B cell (primary cell): ENCODE measurements around the gene MAP3K7. TPM values are rescaled to one million over a fixed set of nuclear protein-coding genes. Genes with fewer than 3 reads are reported as not detected.

Experiments used
- ATAC-seq: fragments of 200-7000 bp; cut with Tn5 transposase; one replicate; pipeline ENCODE4 v1.10.0; 2021; ENCODE audit warnings: low read depth, mild to moderate bottlenecking, moderate number of reproducible peaks, moderate library complexity
- CTCF ChIA-PET: fragments of 350-600 bp; sonication (Branson Sonifier 250); formaldehyde crosslinking; loops from one replicate; lab custom pipeline; 2021; ENCODE audit warnings: antibody characterized with exemption, inconsistent platforms; lab: Charles Lee
- POLR2A ChIA-PET: fragments of 350-600 bp; sonication (Branson Sonifier 250); formaldehyde crosslinking; loops from one replicate; lab custom pipeline; 2021; ENCODE audit warnings: antibody characterized with exemption; lab: Charles Lee
- DNase-seq: peaks from one replicate; pipeline ENCODE4 v3.0.0; 2013
- H2AFZ ChIP-seq: 2 replicates; pipeline ENCODE4 v1.6.1; 2012; ENCODE audit warnings: mild to moderate bottlenecking, low read depth, low read length; ENCODE audit not compliant: insufficient read depth, poor library complexity, severe bottlenecking
- H3K27ac ChIP-seq, 2 donors: 1 replicate in 1 of 2; 2 replicates in 1 of 2; pipeline ENCODE4 v1.5.1; 2012 to 2013; ENCODE audit warnings: low read length in 2 of 2, mild to moderate bottlenecking in 2 of 2, moderate library complexity in 1 of 2
- H3K27me3 ChIP-seq, 4 experiments: fragments of 200-600 bp in 1 of 4; sonication (generic) in 1 of 4; replicated peaks in 1 of 4; 1 replicate in 2 of 4; 2 replicates in 2 of 4; pipeline versions ENCODE4 v1.6.1 to v1.7.0; 2013 to 2016; ENCODE audit warnings: low read length in 3 of 4, mild to moderate bottlenecking in 2 of 4, mixed read lengths in 1 of 4, moderate library complexity in 1 of 4; ENCODE audit not compliant: insufficient read depth in 4 of 4, control insufficient read depth in 3 of 4; ENCODE audit errors: control extremely low read depth in 1 of 4
- H3K36me3 ChIP-seq, 2 experiments: replicated peaks in 1 of 2; 1 replicate in 1 of 2; 2 replicates in 1 of 2; pipeline versions ENCODE4 v1.6.1 to v1.7.1; 2013; ENCODE audit warnings: low read length in 1 of 2; ENCODE audit not compliant: insufficient read depth in 2 of 2, control insufficient read depth in 1 of 2; ENCODE audit errors: control extremely low read depth in 1 of 2, extremely low read depth in 1 of 2
- H3K4me1 ChIP-seq, 2 donors: fragments of 200-600 bp in 1 of 2; sonication (generic) in 1 of 2; 1 replicate in 1 of 2; 2 replicates in 1 of 2; pipeline versions ENCODE4 v1.5.1 to v1.6.1; 2013 to 2017; ENCODE audit warnings: low read length in 2 of 2; ENCODE audit not compliant: control insufficient read depth in 2 of 2, insufficient read depth in 2 of 2
- H3K4me2 ChIP-seq: replicated peaks from 2 replicates; pipeline ENCODE3; 2012; ENCODE audit warnings: mild to moderate bottlenecking, low read depth, low read length; ENCODE audit not compliant: poor library complexity, severe bottlenecking
- H3K4me3 ChIP-seq, 5 experiments: fragments of 200-600 bp in 1 of 5; sonication (generic) in 1 of 5; 1 replicate in 3 of 5; 2 replicates in 2 of 5; pipeline versions ENCODE4 v1.5.1 to v1.7.0; 2011 to 2016; ENCODE audit warnings: low read length in 4 of 5, mild to moderate bottlenecking in 4 of 5, low read depth in 2 of 5, control low read depth in 1 of 5, moderate library complexity in 1 of 5; ENCODE audit not compliant: insufficient read depth in 1 of 5; ENCODE audit errors: control extremely low read depth in 1 of 5, extremely low read depth in 1 of 5
- H3K79me2 ChIP-seq: fragments of 200-600 bp; sonication (generic); one replicate; pipeline ENCODE4 v1.6.0; 2016; ENCODE audit warnings: low read length; ENCODE audit not compliant: control insufficient read depth, insufficient read depth
- H3K9ac ChIP-seq: fragments of 200-600 bp; sonication (generic); 2 replicates; pipeline ENCODE4 v1.6.1; 2017; ENCODE audit warnings: mild to moderate bottlenecking, low read length, moderate library complexity
- H3K9me3 ChIP-seq, 3 donors: one replicate each; pipeline versions ENCODE4 v1.6.1 to v1.7.1; 2013; ENCODE audit warnings: low read length in 2 of 3; ENCODE audit not compliant: control insufficient read depth in 2 of 3, insufficient read depth in 1 of 3; ENCODE audit errors: control extremely low read depth in 1 of 3
- H4K20me1 ChIP-seq: 2 replicates; pipeline ENCODE4 v1.6.0; 2012; ENCODE audit warnings: mild to moderate bottlenecking, low read length; ENCODE audit not compliant: insufficient read depth, control insufficient read depth, poor library complexity, severe bottlenecking
- H3K27ac Mint-ChIP-seq: one replicate; pipeline ENCODE4 v1.8.0; 2021; ENCODE audit warnings: mixed read lengths
- H3K27me3 Mint-ChIP-seq: one replicate; pipeline ENCODE4 v1.8.0; 2021; ENCODE audit warnings: mixed read lengths
- H3K4me1 Mint-ChIP-seq: one replicate; pipeline ENCODE4 v1.8.0; 2021; ENCODE audit warnings: mixed read lengths
- H3K4me3 Mint-ChIP-seq: one replicate; pipeline ENCODE4 v1.8.0; 2021; ENCODE audit warnings: mixed read lengths
- H3K9me3 Mint-ChIP-seq: one replicate; pipeline ENCODE4 v1.8.0; 2022; ENCODE audit warnings: mixed read lengths; ENCODE audit not compliant: insufficient read depth
- CTCF ChIP-seq: fragments of 200-600 bp; IDR thresholded peaks from one replicate; pipeline ENCODE4 v1.8.0; 2022; ENCODE audit warnings: antibody characterized with exemption, mild to moderate bottlenecking
- EZH2 ChIP-seq: IDR thresholded peaks from 2 replicates; pipeline ENCODE4 v1.6.1; 2012; ENCODE audit warnings: borderline replicate concordance, low read depth, mild to moderate bottlenecking, moderate library complexity, low read length; ENCODE audit not compliant: insufficient read depth, poor library complexity, severe bottlenecking
- WGBS: methylation state at CpG from one replicate; pipeline ENCODE4 v1.1.5; 2013; ENCODE audit warnings: missing lambda C conversion rate; ENCODE audit not compliant: insufficient coverage; 5-methylcytosine and 5-hydroxymethylcytosine counted together
- intact Hi-C: fragments of 100-400 bp; cut with micrococcal nuclease; formaldehyde crosslinking; loops from one replicate; pipeline ENCODE4 v1.10.0; 2022
- polyA plus RNA-seq: library from polyadenylated mRNA; depleted of rRNA; stranded (reverse); fragments of >200 nt; gene quantifications from 2 replicates; pipeline ENCODE4 v1.2.3, GENCODE V29; 2012
- total RNA-seq, 2 donors: library from RNA; stranded (reverse); fragments of 120-200 nt in 1 of 2; gene quantifications; 1 replicate in 1 of 2; 2 replicates in 1 of 2; pipeline versions ENCODE4 v1.2.3 to v1.2.4, GENCODE V29; 2013 to 2022

The MAP3K7 gene
- total and polyA plus RNA-seq, 2 donors (not counting 1 experiment from before 2014, with no cell fraction given): 15.0 to 32.8 TPM

GRCh38 chr6:90544081-90544480, 42.8 kb downstream of the MAP3K7 start:
- TF ChIP-seq CTCF: no peak
- TF ChIP-seq EZH2: no peak
- Histone ChIP-seq H3K79me2 (no peaks in the 10 kb centered on the region), H2AFZ (no peak overlapping the region), H3K4me3 (peak overlapping the region in 2 of 5 experiments; percentile 15 to 28), H3K9me3 (no peaks in the 10 kb centered on the region), H3K27me3 (no peaks in the 10 kb centered on the region), H4K20me1 (no peaks in the 10 kb centered on the region), H3K9ac (peak overlapping the region; percentile 6), H3K4me2 (peak overlapping the region; percentile 57), H3K36me3 (peaks cover 18 to 32% of the 10 kb centered on the region in 2 experiments), H3K27ac (peak overlapping the region; percentile 43 to 56), H3K4me1 (peaks cover 12 to 15% of the 10 kb centered on the region in 2 donors)
- no peaks in the 10 kb centered on the region for H3K27me3 Mint-ChIP-seq
- peak; percentile 25 for DNase-seq
- no peak for ATAC-seq
- H3K9me3 Mint-ChIP-seq: no peaks in the 10 kb centered on the region
- ChIA-PET CTCF (no interaction called here), POLR2A (no interaction called here)
- peak overlapping the region; percentile 83 for H3K27ac Mint-ChIP-seq
- intact Hi-C loops: no loop called here
- peaks cover 26% of the 10 kb centered on the region for H3K4me1 Mint-ChIP-seq
- H3K4me3 Mint-ChIP-seq: peak overlapping the region; percentile 29

- H3K4me1 Mint-ChIP-seq: peaks cover 42% of the 10 kb centered on the region
- H3K79me2 ChIP-seq: no peaks in the 10 kb centered on the region
- intact Hi-C loops: no loop called here
- H3K4me2 ChIP-seq: no peak overlapping the region
- peaks cover 23 to 33% of the 10 kb centered on the region in 2 donors for H3K4me1 ChIP-seq
- H3K27me3 ChIP-seq: no peaks in the 10 kb centered on the region
- 93% methylated on average over 2 of the region's 3 CpGs for WGBS
- no peaks in the 10 kb centered on the region for H3K9me3 ChIP-seq
- no peak overlapping the region for H3K4me3 Mint-ChIP-seq
- no peak overlapping the region for H3K27ac Mint-ChIP-seq
- H3K36me3 ChIP-seq: peaks cover 6 to 8% of the 10 kb centered on the region in 2 experiments
- H3K27ac ChIP-seq: no peak overlapping the region
- H3K4me3 ChIP-seq: no peak overlapping the region
- no peaks in the 10 kb centered on the region for H3K27me3 Mint-ChIP-seq
- H3K9ac ChIP-seq: no peak overlapping the region
- H2AFZ ChIP-seq: no peak overlapping the region
- TF ChIP-seq EZH2: no peak
- TF ChIP-seq CTCF: no peak
- ChIA-PET CTCF (no interaction called here), POLR2A (no interaction called here)
- DNase-seq (no peak), ATAC-seq (no peak)
- no peaks in the 10 kb centered on the region for H4K20me1 ChIP-seq
- H3K9me3 Mint-ChIP-seq: no peaks in the 10 kb centered on the region
Measured at GRCh38 chr6:90541221-90541620, 45.7 kb downstream of the MAP3K7 start.
